NOMO-1 treated with DMSO at 0.1 percent for 48 hours (cell line): Measurements from ENCODE around the gene CIAO2B.
"Not testable (repeated sequence)": the region's sequence is repeated elsewhere in the genome, so short reads cannot be mapped to it uniquely, and the experiment has no call there.

ENCODE experiments used
- DNase-seq: peaks from one replicate; lab custom pipeline; 2025; ENCODE audit not compliant: unreplicated experiment; lab: John Stamatoyannopoulos, UW

CIAO2B gene

DNA sequence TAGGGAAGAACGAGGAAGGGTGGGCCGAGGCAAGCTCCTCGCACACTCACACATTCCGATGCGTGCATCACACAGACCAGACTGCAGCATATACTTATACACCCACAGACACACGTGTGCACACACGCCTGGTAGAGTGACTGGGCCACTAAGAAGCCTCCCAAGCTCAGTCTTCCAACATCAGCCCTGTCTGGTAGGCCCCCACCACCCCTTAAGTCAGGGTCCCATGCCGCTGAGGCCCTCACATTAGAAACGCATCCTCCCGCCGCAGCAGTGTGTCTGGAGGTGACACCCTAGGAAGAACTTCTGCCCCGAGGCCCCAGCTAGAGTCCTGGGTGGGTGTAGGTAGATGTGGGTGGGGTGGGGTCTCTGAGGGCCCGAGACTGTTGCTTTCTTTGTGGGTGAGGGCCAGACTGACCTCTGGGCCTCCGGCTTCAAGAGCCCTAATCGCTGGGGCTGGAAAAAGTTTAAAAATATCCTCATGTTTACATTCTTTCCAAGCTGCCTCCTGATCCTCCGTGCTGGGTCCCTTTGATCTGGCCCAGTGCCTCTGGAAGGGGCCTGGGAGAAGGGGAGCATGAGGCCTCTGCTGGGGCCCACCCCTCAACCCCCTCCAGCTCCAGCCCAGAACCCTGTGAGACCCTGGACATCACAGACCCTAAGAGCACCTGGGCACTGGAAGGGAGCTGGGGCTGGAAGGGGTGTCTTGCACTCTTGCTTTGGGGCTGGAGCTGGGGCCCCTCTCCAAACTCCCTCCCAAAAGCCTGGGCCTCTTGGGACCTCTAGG lies 29.2 kb downstream of the CIAO2B start:
- no peak for DNase-seq

GRCh38 chr16:66904428-66904845 lies 29.8 kb downstream of the CIAO2B start:
- DNase-seq, result no peak

DNA sequence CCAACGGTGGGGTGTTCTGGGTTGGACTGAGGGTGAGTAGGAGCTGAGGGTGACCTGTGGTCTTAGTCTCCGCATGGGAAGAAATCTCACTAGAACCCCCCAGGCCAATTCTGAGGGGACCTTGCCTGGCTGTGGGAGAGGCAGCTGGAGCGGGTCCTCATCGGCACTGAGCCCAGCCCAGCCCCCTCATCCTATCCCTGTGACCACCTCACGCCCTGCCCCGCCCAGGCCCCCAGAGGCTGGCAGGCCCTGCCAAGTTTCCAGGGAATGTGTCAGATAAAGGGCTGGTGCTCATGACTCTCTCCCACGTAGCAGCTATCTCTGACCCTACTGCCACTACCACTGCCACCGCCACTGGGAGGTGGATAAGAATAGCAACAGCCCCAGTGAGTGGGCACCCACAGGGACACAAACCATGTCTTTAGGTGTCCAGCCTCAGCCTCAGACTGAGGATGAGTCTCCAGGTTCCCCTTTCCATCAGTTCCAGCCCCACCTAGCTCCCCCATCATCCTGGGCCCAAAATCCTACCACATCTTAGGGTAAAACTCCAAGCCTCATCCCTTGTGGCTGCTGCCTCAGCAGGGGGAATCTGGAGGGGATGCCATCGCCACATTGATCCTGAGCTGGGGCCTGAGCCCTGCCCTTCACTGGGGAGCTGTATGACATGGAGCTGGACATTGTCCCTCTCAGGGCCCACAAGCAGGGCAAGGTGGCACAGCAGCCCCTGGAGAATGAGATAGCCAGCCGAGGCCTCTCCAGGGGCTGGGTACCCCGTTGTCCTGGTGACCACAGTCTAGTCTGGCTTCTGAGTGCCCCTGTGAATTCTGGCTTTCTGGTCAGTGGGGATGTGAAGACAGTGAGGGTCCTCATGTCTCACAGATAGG lies 30.4 kb downstream of the CIAO2B start:
- DNase-seq, result no peak

GRCh38 chr16:66902648-66903543 lies 31.3 kb downstream of the CIAO2B start:
- DNase-seq, result no peak

GRCh38 chr16:66901626-66902025 lies 32.6 kb downstream of the CIAO2B start:
- DNase-seq, result no peak

DNA sequence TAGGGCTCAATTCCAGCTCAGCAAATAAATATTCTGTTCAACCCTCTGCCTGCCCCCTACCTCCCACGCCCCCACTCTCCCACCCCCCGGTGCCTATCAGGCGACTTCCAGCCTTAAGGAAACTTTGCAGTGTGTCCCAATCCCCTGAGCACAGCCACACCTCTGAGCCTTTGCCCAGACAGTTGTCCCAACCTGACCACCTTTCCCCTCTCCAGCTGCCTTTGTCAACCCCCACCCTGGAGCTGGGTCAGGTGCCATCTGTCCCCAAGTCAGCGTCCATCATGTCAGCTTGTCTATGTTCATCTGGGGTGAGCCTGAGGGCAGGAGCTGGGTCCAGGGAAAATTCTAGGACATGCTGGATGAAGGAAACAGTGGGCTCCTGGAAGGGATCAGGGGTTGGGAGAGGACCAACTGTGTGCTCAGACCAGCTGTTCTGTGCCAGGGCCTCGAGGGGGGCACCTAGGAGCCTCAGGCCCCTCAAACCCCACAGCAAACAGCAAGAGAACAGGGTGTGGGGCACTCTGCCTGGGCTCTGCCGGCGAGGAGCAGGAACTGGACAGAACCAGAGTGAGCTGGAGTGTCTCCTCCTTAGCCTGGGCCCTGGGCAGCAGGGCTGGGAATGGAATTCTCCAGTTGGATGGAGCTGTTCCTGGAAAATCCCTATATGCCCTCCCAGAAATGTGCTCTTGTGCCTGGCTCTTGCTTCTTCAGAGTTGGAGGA lies 33.3 kb downstream of the CIAO2B start:
- no peak for DNase-seq

GRCh38 chr16:66899945-66900710 lies 34.1 kb downstream of the CIAO2B start:
- DNase-seq, result no peak

DNA sequence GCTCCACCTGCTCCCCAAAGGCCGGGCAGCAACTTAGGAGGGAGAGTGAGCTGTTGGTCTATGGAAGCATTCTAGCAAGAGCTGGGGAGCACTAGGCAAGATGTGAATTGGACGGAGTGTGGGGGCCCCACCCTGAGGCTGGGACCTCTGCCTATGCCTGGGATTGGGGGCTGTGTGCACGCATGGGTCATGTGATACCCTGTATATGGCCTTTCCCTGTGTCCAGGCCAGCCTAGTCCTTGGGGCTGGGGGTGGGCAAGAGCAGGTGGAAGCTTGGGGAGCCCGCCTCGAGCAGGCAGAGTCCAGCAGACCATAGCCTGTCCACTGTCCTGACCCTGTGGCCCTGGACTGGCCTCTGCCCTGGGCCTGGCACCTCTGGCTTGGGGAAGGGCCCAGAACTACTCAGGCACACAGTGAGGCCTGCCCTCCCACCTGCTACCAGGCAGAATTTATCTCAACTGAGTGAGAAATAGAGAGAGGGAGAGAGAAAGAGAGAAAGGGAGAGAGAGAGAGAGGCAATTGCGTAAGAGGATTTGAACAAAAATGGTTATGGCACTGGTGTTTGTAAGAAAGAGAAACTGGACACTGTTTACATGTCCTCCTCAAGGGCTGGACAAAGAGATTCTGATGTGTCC lies 34.8 kb downstream of the CIAO2B start:
- no peak for DNase-seq

- no peak for DNase-seq
These were observed 35.3 kb downstream of the CIAO2B start for GRCh38 chr16:66898933-66899309.

DNA sequence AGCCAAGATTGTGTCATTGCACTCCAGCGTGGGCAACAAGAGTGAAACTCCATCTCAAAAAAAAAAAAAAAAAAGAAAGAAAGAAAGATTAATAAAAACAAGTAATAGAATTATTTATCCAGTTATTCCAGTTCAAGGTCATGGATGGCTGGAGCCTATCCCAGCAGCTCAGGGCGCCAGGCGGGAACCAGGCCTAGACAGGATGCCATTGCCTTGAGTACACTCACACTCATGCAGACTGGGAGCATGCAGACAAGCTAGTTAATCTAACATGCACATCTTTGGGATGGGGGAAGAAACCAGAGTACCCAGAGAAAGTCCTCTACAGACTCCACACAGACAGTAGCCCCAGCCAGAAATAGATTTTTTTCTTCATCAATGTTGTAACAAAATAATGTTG lies 36.0 kb downstream of the CIAO2B start:
- no peak for DNase-seq

DNA sequence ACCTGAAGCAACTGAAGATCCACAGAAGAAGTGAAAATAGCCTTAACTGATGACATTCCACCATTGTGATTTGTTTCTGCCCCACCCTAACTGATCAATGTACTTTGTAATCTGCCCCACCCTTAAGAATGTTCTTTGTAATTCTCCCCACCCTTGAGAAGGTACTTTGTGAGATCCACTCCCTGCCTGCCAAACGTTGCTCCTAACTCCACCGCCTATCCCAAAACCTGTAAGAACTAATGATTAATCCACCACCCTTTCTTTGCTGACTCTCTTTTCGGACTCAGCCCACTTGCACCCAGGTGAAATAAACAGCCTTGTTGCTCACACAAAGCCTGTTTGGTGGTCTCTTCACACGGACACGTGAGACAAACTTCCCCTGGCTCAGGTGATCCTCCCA lies 37.5 kb downstream of the CIAO2B start:
- DNase-seq, result not testable (repeated sequence)

GRCh38 chr16:66895999-66896398 lies 38.2 kb downstream of the CIAO2B start:
- DNase-seq, result no peak

DNA sequence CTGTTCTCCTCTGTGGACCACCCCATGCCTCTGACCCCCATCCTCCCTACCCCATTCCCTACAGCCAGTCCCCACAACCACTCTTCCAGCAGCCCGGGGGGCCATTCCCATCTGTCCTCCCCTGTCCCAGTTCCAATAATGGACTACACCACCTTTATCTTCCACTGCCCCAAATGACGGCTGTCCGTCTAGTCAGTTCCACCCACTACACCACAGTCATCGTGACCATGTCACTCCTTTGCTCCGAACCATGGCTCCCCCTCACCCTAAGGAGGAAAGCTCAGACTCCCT lies 38.6 kb downstream of the CIAO2B start:
- DNase-seq, result no peak

DNA sequence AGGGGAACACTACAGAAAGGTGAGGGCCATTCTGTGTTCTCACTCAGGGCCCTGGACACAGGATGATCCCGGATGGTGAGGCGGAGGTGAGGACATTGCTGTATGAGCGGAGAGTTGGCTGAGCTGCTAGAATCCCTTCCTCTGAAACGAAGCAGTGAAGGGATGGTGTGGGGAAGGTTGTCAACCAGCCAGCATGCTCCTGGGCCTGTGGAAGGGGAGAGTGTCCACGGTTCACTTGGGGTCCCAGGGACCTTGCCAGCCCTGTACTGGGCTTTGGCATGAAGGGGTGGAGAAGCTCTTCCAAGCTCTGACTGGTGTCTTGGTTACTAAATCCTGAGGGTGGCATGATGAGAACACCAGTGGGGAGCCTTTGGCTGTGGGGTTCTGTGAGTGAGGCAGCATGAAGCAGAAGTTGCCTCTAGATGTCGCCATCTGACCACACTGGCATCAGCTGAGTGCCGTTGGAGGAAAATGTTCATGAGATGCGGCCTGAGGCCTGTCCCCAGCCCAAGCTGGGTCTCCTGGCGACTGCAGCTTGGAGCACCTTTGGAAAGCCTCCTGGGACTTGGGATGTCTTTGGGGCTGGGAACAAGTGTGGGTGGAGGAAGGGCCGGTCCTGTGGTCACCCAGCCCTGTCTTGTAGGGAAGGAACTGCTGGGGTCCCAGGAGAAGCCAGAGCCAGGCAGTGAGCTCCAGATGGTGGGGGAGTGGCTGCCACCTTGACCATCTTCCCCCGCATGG lies 39.1 kb downstream of the CIAO2B start:
- peak; percentile 55 for DNase-seq

DNA sequence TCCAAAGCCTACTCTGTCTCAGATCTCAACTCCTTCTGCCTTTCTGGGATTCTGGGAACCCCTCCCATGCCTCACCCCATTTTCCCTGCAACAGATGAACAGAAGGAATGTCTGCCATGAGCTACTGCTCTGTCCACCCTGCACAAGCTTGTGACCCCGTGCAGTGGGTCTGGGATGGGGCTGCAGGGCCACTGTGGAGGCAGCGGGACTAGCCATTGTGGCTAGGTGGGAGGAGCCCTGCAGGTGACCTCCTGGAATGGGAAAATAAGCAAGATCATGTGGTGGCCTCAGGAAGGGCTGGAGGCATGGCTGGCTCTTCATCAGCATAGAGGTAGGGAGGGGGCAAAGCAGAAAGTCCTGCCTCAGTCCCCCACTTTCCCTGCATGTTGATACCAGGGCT lies 40.1 kb downstream of the CIAO2B start:
- DNase-seq, result no peak

DNA sequence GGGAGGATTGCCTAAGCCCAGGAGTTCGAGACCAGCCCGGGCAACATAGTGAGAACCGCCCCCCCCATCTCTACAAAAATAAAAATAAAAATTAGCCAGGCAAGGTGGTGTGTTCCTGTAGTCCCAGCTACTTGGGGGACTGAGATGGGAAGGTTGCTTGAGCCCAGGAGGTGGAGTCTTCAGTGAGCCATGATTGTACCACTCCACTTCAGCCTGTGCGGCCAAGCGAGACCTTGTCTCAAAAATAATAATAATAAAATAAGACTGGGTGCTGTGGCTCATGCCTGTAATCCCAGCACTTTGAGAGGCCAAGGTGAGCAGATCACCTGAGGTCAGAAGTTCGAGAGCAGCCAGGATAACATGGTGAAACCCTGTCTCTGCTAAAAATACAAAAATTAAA lies 42.4 kb downstream of the CIAO2B start:
- DNase-seq, result no peak

- DNase-seq, result no peak
These were observed 42.8 kb downstream of the CIAO2B start for GRCh38 chr16:66891360-66891759.

GRCh38 chr16:66890799-66891198 lies 43.4 kb downstream of the CIAO2B start:
- DNase-seq, result no peak

DNA sequence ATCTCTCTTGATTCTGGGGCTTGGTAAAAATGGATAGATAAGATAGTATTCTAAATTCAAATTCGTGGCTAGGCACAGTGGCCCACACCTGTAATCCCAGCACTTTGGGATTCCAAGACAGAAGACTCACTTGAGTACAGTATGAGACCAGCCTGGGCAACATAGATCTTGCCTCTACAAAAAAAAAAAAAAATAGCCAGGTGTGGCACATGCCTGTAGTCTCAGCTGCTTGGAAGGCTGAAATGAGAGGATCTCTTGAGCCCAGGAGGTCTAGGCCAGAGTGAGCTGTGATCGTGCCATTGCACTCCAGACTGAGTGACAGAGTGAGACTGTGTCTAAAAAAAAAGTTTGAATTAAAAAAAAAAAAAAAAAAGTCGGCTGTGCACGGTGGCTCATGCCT lies 44.6 kb downstream of the CIAO2B start:
- no peak for DNase-seq
